HG03025 (cell line): ENCODE measurements around the gene RCOR1.

Experiments used
- ATAC-seq: cut with Tn5 transposase; IDR thresholded peaks from one replicate; pipeline ENCODE4 v1.9.1; 2021; ENCODE audit warnings: mild to moderate bottlenecking, moderate library complexity; ENCODE audit not compliant: unreplicated experiment, low FRiP score

The RCOR1 gene

GRCh38 chr14:102699416-102700110, 107.1 kb downstream of the RCOR1 start:
- no peak for ATAC-seq

GRCh38 chr14:102708494-102708893, 116.0 kb downstream of the RCOR1 start:
- no peak for ATAC-seq

- no peak for ATAC-seq
Measured at GRCh38 chr14:102711207-102711606, 118.8 kb downstream of the RCOR1 start.

- no peak for ATAC-seq
Measured at GRCh38 chr14:102711946-102712345, 119.5 kb downstream of the RCOR1 start.

- ATAC-seq: no peak
Measured at GRCh38 chr14:102717276-102717675, 124.8 kb downstream of the RCOR1 start.

- ATAC-seq: no peak
Measured at GRCh38 chr14:102722646-102723045, 130.2 kb downstream of the RCOR1 start.

DNA sequence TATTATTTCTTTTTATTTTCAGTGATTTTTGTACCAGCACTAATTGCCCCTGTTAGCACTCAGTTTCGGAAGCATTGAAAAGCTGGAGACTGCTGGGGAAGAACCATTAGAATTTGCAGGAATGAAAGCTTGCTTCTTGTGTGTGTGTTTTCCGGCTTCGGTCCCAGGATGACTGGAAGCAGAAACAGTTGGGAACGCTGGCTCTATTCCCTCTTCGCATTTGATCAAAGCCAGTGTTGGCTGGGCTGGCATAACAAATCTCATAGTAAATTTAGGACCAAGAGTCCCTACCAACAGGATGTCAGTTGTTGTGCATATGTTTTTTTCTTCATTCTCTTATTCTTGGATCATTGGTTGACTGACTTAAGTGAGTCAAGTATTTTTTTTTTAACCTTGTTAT, 131.2 kb downstream of the RCOR1 start:
- no peak for ATAC-seq

DNA sequence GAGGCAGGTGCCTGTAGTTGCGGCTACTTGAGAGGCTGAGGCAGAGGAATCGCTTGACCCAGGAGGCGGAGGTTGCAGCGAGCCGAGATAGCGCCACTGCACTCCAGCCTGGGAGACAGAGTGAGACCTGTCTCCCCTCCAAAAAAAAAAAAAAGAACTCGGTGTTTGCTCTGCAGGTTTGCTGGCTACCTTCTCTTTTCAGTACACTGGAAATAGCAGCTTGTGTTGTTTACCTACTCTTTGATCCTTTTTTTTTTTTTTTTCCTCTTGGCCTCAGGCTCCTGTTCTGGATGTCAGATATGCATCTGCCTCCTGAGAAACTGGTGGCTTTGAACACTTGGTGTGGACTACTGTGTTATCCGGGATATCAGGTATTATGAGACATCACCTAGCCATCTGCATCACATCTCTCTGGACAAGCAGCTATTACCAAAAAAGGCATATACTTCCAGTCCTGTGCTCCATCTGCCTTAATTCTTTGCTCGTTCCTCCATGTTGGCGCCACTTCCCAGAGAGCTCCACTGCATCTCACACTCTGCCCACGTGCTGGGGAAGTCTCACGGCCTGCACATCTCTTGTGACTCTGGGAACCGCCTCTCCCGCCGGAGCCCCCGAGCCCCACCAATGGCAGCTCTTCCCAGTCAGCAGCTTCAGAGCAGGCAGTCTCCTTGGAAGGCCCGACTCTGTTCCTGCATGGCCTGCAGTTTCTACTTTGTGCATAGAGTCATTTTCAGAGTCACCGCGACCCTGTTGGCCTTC, 133.9 kb downstream of the RCOR1 start:
- no peak for ATAC-seq

DNA sequence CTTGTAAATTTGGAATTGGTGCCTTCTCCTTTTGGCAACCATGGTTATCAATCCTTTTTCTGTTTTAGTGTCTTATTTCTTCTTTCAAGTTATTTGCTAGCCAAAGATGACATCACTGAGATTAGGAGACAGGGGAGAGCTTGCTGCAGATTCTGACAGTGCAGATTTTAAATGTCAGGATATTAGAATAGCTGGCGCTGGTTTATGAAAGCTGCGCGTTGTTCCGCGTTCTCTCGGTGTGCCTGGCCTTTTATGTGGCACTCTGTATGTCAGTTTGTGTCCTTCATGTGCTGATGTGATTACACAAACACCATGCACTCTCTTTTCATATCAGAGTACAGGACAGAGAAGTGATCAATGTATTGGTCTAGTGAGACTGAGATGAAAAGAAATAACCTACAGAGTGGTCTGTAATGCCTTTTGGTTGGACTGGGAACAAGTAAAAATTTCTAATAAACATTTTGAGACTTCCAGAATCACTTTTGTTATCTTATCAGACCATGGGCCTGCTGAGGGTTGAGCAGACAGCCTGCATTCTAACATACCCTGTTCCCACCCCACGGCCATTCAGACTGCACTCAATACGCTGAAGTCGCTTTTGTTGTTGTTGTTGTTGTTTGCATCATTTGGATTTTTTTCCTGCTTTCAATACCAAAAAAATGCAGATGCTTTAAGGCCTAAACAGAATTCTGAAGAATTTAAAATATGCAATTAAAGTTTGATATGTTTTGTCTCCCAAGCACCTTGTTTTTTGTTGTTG, 135.1 kb downstream of the RCOR1 start:
- no peak for ATAC-seq

GRCh38 chr14:102728501-102728900, 136.1 kb downstream of the RCOR1 start:
- no peak for ATAC-seq

DNA sequence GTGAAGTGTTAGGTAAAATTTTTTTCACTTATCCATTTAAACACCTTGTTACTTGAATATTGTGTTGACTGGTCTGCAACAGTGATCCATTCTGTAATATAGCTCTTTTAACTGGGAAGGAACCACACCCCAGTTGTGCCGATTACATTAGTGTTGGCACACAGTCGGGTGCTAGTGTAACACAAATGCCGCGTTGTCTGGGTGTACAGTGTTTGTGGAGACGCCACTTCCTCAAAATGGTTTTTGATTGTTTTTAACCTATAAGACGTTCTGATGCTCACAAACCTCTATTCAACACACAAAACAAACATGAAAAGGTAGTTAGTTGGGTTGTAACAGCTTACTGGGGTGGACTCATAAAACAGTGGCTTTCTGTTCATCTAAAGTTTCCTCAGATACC, 136.8 kb downstream of the RCOR1 start:
- ATAC-seq: no peak

DNA sequence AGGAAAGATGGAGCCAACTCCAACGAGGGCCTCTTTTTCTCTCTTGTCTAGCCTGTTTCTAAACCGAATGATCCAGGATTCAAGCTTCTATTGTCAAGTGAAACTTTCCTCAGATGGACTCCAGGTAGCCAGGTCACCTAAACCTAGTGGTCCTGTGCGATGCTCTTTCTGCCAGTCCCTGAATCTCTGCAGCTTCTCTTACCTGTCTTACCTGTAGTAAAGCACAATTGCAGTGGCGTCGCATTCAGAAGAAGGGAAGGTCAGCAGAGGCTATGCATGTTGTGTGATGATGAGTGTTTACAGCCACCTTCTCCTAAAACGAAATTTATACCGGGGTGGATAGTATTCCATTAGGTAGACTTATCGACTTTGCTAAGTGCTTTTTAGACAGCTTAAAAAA, 137.4 kb downstream of the RCOR1 start:
- ATAC-seq: no peak

GRCh38 chr14:102731101-102731870, 138.8 kb downstream of the RCOR1 start:
- ATAC-seq: no peak

- no peak for ATAC-seq
Measured at GRCh38 chr14:102731871-102732800, 139.7 kb downstream of the RCOR1 start.

DNA sequence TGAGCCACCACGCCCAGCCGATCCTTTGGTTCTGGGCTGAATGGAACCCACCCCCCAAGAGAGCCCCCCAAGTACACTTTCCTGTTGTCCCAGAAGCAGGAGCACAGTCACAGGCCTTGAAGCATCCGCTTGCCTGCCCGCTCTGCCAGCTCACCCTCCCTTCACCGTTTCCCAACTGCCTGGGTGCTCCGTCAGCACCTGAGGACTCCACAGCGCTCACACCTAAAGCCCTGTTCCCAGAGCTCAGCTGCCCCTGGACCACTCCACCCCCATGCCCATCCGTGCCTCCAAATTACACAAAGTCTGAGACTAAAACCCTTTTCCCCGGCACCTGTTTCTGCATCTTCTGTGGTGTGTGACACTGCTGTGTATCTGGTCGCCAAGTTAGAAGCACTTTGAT, 140.5 kb downstream of the RCOR1 start:
- no peak for ATAC-seq

GRCh38 chr14:102733326-102733725, 140.9 kb downstream of the RCOR1 start:
- ATAC-seq: no peak

DNA sequence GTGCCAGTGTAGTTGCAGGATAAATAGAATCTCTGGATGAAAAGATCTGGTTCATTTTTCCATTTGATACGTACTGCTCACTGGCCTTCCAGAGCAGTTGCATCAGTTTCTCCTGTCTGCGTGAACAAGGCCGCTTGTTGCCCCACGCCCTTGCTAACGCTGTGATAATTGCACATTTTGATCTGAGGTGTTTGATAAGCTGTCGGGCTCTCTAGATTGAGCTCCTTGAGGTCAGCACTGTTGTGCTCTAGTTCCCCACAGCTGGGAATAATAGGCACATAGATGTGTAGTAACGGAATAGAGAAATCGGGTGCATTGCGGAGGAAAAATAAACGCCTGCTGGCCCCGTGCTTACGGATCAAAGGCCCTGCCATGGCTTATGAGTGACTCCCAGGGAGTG, 142.0 kb downstream of the RCOR1 start:
- no peak for ATAC-seq

DNA sequence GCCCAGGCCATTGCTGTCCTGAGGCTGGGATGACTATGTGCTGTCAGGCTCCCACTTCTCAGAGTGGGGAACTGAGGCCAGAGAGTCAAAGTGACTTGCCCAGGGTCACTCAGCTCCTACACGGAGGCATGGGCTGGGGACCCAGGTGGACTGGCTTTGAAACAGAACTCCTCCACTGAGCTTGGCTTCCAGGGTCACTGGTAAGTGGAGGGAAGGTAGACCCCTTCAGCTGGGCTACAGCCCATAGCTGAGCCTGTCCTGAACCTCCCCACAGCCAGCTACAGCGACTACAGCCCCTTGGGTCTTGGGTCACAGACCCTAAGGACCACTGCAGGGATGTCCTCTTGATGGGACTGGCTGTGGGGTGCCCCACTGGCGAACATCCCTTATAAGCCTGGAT, 144.5 kb downstream of the RCOR1 start:
- no peak for ATAC-seq
